Naive thymus-derived CD4-positive, alpha-beta T cell (primary cell): ENCODE results near the gene PARP3. TPM values are rescaled to one million over a fixed set of nuclear protein-coding genes. Genes with fewer than 3 reads are reported as not detected.
A peak's percentile ranks its signal among the peaks of the same experiment; 100 is the strongest.

Experiments
- ATAC-seq: fragments of 150-1000 bp; cut with Tn5 transposase; 2 replicates; pipeline ENCODE4 v1.10.0; 2021; ENCODE audit warnings: mild to moderate bottlenecking, moderate library complexity
- CTCF ChIA-PET: fragments of 350-600 bp; sonication (Branson Sonifier 250); formaldehyde crosslinking; loops from one replicate; lab custom pipeline; 2021; ENCODE audit warnings: antibody characterized with exemption; lab: Charles Lee
- POLR2A ChIA-PET: fragments of 350-600 bp; sonication (Branson Sonifier 250); formaldehyde crosslinking; loops from one replicate; lab custom pipeline; 2021; ENCODE audit warnings: antibody characterized with exemption, inconsistent platforms; lab: Charles Lee
- DNase-seq, 9 donors: peaks; one replicate each; pipeline versions ENCODE4 v3.0.0 to v3.0.0-alpha.2; 2020 to 2022; ENCODE audit warnings: mixed read lengths in 1 of 9
- H3K27ac ChIP-seq: one replicate; pipeline ENCODE4 v1.7.0; 2013; ENCODE audit warnings: mild to moderate bottlenecking, low read depth, low read length, moderate library complexity
- H3K27me3 ChIP-seq, 2 donors: one replicate each; pipeline ENCODE4 v1.7.0; 2013; ENCODE audit warnings: low read length in 2 of 2, mild to moderate bottlenecking in 2 of 2, moderate library complexity in 2 of 2; ENCODE audit not compliant: control insufficient read depth in 2 of 2, insufficient read depth in 2 of 2
- H3K36me3 ChIP-seq, 3 experiments: 1 replicate in 2 of 3; 2 replicates in 1 of 3; pipeline ENCODE4 v1.7.0; 2013; ENCODE audit warnings: low read length in 3 of 3, mild to moderate bottlenecking in 3 of 3, moderate library complexity in 1 of 3; ENCODE audit not compliant: insufficient read depth in 3 of 3, control insufficient read depth in 2 of 3
- H3K4me1 ChIP-seq, 2 donors: one replicate each; pipeline ENCODE4 v1.7.0; 2013; ENCODE audit warnings: low read length in 2 of 2, mild to moderate bottlenecking in 2 of 2, moderate library complexity in 1 of 2; ENCODE audit not compliant: control insufficient read depth in 2 of 2, insufficient read depth in 2 of 2
- H3K4me3 ChIP-seq: 2 replicates; pipeline ENCODE4 v1.7.0; 2013; ENCODE audit warnings: mild to moderate bottlenecking, low read length
- H3K9me3 ChIP-seq, 3 experiments: 1 replicate in 2 of 3; 2 replicates in 1 of 3; pipeline ENCODE4 v1.7.0; 2013; ENCODE audit warnings: low read length in 3 of 3; ENCODE audit not compliant: control insufficient read depth in 2 of 3
- H3K27ac Mint-ChIP-seq, 9 donors: one replicate each; pipeline ENCODE4 v1.8.0; 2020 to 2022; ENCODE audit warnings: mixed read lengths in 9 of 9, mild to moderate bottlenecking in 8 of 9, moderate library complexity in 5 of 9, inconsistent platforms in 2 of 9
- H3K27me3 Mint-ChIP-seq, 5 donors: one replicate each; pipeline ENCODE4 v1.8.0; 2021 to 2022; ENCODE audit warnings: mixed read lengths in 5 of 5, mild to moderate bottlenecking in 1 of 5
- H3K36me3 Mint-ChIP-seq, 5 donors: one replicate each; pipeline ENCODE4 v1.8.0; 2020 to 2022; ENCODE audit warnings: mixed read lengths in 5 of 5, mild to moderate bottlenecking in 3 of 5, inconsistent platforms in 1 of 5
- H3K4me1 Mint-ChIP-seq, 7 donors: one replicate each; pipeline ENCODE4 v1.8.0; 2020 to 2022; ENCODE audit warnings: mixed read lengths in 7 of 7, mild to moderate bottlenecking in 3 of 7, inconsistent platforms in 1 of 7
- H3K4me3 Mint-ChIP-seq, 10 donors: one replicate each; pipeline ENCODE4 v1.8.0; 2020 to 2022; ENCODE audit warnings: mild to moderate bottlenecking in 10 of 10, mixed read lengths in 10 of 10, moderate library complexity in 6 of 10, inconsistent platforms in 2 of 10
- H3K9me3 Mint-ChIP-seq, 11 donors: one replicate each; pipeline ENCODE4 v1.8.0; 2020 to 2022; ENCODE audit warnings: mixed read lengths in 11 of 11, mild to moderate bottlenecking in 4 of 11, inconsistent platforms in 1 of 11, moderate library complexity in 1 of 11
- intact Hi-C, 2 donors: fragments of 100-400 bp; cut with micrococcal nuclease; formaldehyde crosslinking; loops; one replicate each; pipeline ENCODE4 v1.15.1; 2023
- polyA plus RNA-seq, 2 donors: library from polyadenylated mRNA; unstranded; fragments of 300-500 nt; fragmentation: Illumina TruSeq; gene quantifications; one replicate each; pipeline ENCODE4 v1.2.3, GENCODE V29; 2021
- total RNA-seq, 6 experiments: library from RNA in 5 of 6; stranded (reverse) in 5 of 6; gene quantifications; 1 replicate in 5 of 6; 2 replicates in 1 of 6; pipeline ENCODE4 v1.2.3 and lab custom pipeline; 2021 to 2026

PARP3 gene
- total and polyA plus RNA-seq, 7 experiments from 2014 or later, result 3.2 to 21.5 (median 8.1) TPM

DNA sequence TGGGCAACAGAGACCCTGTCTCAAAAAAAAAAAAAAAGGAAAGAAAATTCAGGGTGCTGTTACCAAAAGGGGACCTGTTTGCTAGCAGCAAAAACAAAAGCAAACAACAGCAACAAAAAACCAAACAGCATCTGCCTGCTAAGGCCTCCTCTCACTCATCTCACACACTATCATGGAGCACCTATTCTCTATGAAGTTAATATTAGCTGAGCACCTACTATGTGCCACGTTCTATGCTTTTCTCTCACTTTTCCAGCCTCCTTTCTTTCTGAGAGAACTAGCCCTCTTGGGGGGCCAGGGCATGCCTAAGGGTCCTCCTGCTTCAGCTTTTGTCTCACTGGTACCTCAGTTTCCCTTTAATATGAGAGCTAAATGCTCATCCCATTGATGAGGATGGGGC is 12.6 kb downstream of the PARP3 start:
- DNase-seq (no peak), ATAC-seq (no peak)
- H3K36me3 Mint-ChIP-seq, result peaks cover 0 to 6% (median 4%) of the 10 kb centered on the region in 5 donors
- intact Hi-C loops, result no loop called here
- ChIA-PET CTCF (no interaction called here), POLR2A (interaction anchor here (1.0 to 1.6 kb wide), 2 partner anchors 12 to 13 kb away, joined by 3 read pairs; partner anchors contain the start of gene PCBP4)
- peaks cover 16 to 47% (median 21%) of the 10 kb centered on the region in 5 donors for H3K27me3 Mint-ChIP-seq
- peaks cover 0 to 7% of the 10 kb centered on the region in 2 donors for H3K4me1 ChIP-seq
- H3K4me3 Mint-ChIP-seq, result peak overlapping the region in 6 of 10 donors; percentile 13 to 76 (median 44)
- H3K36me3 ChIP-seq, result peaks cover 0 to 3% (median 0%) of the 10 kb centered on the region in 3 experiments
- H3K9me3 ChIP-seq, result no peaks in the 10 kb centered on the region
- H3K4me1 Mint-ChIP-seq, result peaks cover 0 to 6% (median 4%) of the 10 kb centered on the region in 7 donors
- no peak overlapping the region for H3K4me3 ChIP-seq
- no peak overlapping the region for H3K27ac Mint-ChIP-seq
- H3K27me3 ChIP-seq, result peaks cover 3 to 4% of the 10 kb centered on the region in 2 donors
- H3K9me3 Mint-ChIP-seq, result no peaks in the 10 kb centered on the region
- no peak overlapping the region for H3K27ac ChIP-seq

DNA sequence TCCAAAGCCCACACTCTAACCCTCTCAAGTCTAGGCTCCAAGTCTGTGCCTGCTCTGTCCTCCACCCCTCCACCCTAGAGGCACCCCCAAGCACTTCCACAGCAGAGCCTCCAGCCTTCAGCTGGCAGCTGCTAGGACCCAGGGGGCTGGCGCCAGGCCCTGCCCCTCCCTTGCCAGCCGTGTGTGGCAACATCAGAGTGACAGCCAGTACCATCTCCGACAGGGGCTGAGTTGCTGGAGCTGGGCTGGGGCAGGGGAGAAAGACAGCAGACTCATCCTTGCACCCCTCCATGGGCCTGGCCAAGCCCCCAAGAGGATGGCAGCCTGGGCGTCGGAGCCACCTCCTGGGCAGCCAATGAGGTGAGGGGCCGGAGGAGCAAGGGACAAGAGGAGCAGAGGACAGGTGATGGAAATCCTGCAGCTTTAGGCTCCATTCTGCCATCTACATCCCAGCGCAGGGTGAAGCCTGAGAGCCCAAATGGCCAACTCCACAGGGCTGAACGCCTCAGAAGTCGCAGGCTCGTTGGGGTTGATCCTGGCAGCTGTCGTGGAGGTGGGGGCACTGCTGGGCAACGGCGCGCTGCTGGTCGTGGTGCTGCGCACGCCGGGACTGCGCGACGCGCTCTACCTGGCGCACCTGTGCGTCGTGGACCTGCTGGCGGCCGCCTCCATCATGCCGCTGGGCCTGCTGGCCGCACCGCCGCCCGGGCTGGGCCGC is 13.2 kb downstream of the PARP3 start, which contains the start of gene GPR62:
Gene GPR62 (plus strand): TSS at position 207 of the 718 bp plus-strand sequence. CDS start 272 bp downstream, at position 479.
- peaks cover 3 to 4% of the 10 kb centered on the region in 2 donors for H3K27me3 ChIP-seq
- Mint-ChIP-seq H3K27ac (no peak within 1 kb of the TSS), H3K36me3 (peaks cover 0 to 6% (median 4%) of the 10 kb centered on the region in 5 donors), H3K9me3 (no peaks in the 10 kb centered on the region), H3K4me3 (peak within 1 kb of the TSS; percentile 16 to 80 (median 58)), H3K4me1 (peaks cover 0 to 6% (median 4%) of the 10 kb centered on the region in 7 donors), H3K27me3 (peaks cover 16 to 47% (median 21%) of the 10 kb centered on the region in 5 donors)
- DNase-seq (no peak), ATAC-seq (no peak)
- H3K9me3 ChIP-seq, result no peaks in the 10 kb centered on the region
- ChIA-PET CTCF (no interaction called here), POLR2A (no interaction called here)
- H3K27ac ChIP-seq, result no peak within 1 kb of the TSS
- peaks cover 0 to 3% (median 0%) of the 10 kb centered on the region in 3 experiments for H3K36me3 ChIP-seq
- H3K4me1 ChIP-seq, result peaks cover 0 to 7% of the 10 kb centered on the region in 2 donors
- H3K4me3 ChIP-seq, result peak within 1 kb of the TSS; percentile 44
- intact Hi-C loops, result no loop called here

GRCh38 chr3:51955893-51956770 is 14.0 kb downstream of the PARP3 start:
- Histone ChIP-seq H3K4me1 (peaks cover 0 to 7% of the 10 kb centered on the region in 2 donors), H3K4me3 (peak overlapping the region; percentile 44), H3K27me3 (peaks cover 3 to 4% of the 10 kb centered on the region in 2 donors), H3K27ac (no peak overlapping the region), H3K9me3 (no peaks in the 10 kb centered on the region), H3K36me3 (peaks cover 0 to 3% (median 0%) of the 10 kb centered on the region in 3 experiments)
- CTCF ChIA-PET, result no interaction called here
- POLR2A ChIA-PET, result interaction anchor here (1.3 kb wide), 1 partner anchor 18 kb away, joined by 4 read pairs; the partner anchor contains the start of gene ABHD14B
- peaks cover 16 to 47% (median 21%) of the 10 kb centered on the region in 5 donors for H3K27me3 Mint-ChIP-seq
- H3K4me1 Mint-ChIP-seq, result peaks cover 0 to 6% (median 4%) of the 10 kb centered on the region in 7 donors
- intact Hi-C loops, result loop anchor here in 1 of 2 donors (1.0 kb wide), 2 partner anchors 14 to 18 kb away; partner anchors contain the start of genes ABHD14B and PARP3
- H3K27ac Mint-ChIP-seq, result no peak overlapping the region
- DNase-seq (peak in 7 of 9 donors; percentile 26 to 40 (median 34)), ATAC-seq (peak; percentile 77)
- H3K4me3 Mint-ChIP-seq, result peak overlapping the region; percentile 12 to 80 (median 59)
- peaks cover 0 to 10% (median 4%) of the 10 kb centered on the region in 5 donors for H3K36me3 Mint-ChIP-seq
- H3K9me3 Mint-ChIP-seq, result no peaks in the 10 kb centered on the region

DNA sequence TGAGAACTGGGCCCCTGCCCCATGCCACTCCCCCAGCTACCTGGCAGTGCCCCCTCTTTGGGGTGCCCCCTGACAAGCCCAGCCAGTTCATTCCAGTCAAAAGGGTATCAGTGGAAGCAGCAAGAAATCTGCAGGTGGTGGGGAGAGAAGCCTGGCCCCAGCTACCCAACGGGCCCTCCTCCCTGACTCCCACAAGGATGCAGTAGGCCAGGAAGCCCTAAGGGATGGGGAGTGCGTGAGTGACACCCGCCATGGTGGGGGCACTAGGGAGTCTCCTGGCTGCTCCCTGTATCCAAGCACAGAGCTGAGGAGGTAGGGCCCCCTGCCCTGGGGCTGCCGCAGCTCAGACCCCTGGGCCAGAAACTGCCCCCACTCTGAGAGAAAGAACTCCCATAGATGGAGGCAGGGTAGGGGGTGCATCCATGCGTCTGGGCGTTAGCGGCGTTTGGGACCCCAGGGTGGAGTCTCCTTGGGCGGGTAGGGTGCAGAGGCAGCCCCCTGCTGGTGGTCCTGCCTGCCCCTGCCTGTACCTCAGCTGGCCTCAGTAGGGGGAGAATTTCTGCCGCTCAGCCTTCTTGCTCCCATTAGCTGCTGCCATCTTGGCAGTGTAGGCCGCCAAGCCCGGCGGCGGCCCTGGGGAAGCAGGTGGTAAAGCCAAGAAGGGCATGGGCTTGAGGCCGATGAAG is 15.5 kb downstream of the PARP3 start:
- ChIA-PET CTCF (interaction anchor here (0.5 to 0.6 kb wide), 2 partner anchors 187 to 1597 kb away, joined by 3 read pairs; no protein-coding TSS in a partner anchor), POLR2A (interaction anchor here (0.6 to 1.3 kb wide), 3 partner anchors 13 to 16 kb away, joined by 3 to 4 read pairs (median 4); partner anchors contain the start of gene ABHD14B)
- intact Hi-C loops, result no loop called here
- peaks cover 0 to 6% (median 4%) of the 10 kb centered on the region in 7 donors for H3K4me1 Mint-ChIP-seq
- Histone ChIP-seq H3K4me1 (peaks cover 0 to 7% of the 10 kb centered on the region in 2 donors), H3K36me3 (peaks cover 0 to 3% (median 0%) of the 10 kb centered on the region in 3 experiments), H3K9me3 (no peaks in the 10 kb centered on the region), H3K27ac (no peak overlapping the region), H3K27me3 (peaks cover 3 to 4% of the 10 kb centered on the region in 2 donors), H3K4me3 (no peak overlapping the region)
- H3K27me3 Mint-ChIP-seq, result peaks cover 16 to 40% (median 17%) of the 10 kb centered on the region in 5 donors
- H3K9me3 Mint-ChIP-seq, result no peaks in the 10 kb centered on the region
- ATAC-seq, result no peak
- H3K4me3 Mint-ChIP-seq, result no peak overlapping the region
- DNase-seq, result no peak
- H3K36me3 Mint-ChIP-seq, result peaks cover 0 to 11% (median 4%) of the 10 kb centered on the region in 5 donors
- no peak overlapping the region for H3K27ac Mint-ChIP-seq

GRCh38 chr3:51958603-51959521 is 16.7 kb downstream of the PARP3 start:
- Mint-ChIP-seq H3K27ac (no peak overlapping the region), H3K4me3 (peak overlapping the region in 2 of 10 donors; percentile 31 to 76), H3K27me3 (peaks cover 5 to 33% (median 7%) of the 10 kb centered on the region in 5 donors), H3K36me3 (peaks cover 0 to 11% (median 4%) of the 10 kb centered on the region in 5 donors), H3K9me3 (no peaks in the 10 kb centered on the region), H3K4me1 (peaks cover 0 to 6% (median 3%) of the 10 kb centered on the region in 7 donors)
- H3K27ac ChIP-seq, result no peak overlapping the region
- ChIA-PET POLR2A (no interaction called here), CTCF (no interaction called here)
- DNase-seq (no peak), ATAC-seq (no peak)
- no peak overlapping the region for H3K4me3 ChIP-seq
- intact Hi-C loops, result no loop called here
- no peaks in the 10 kb centered on the region for H3K9me3 ChIP-seq
- peaks cover 3 to 4% of the 10 kb centered on the region in 2 donors for H3K27me3 ChIP-seq
- H3K36me3 ChIP-seq, result peaks cover 0 to 3% (median 0%) of the 10 kb centered on the region in 3 experiments
- H3K4me1 ChIP-seq, result peaks cover 0 to 7% of the 10 kb centered on the region in 2 donors
